K562 (cell line): ENCODE data around the gene STT3A. TPM values are rescaled to one million over a fixed set of nuclear protein-coding genes. Genes with fewer than 3 reads are reported as not detected.

Source experiments
- CHD2 ChIP-seq: IDR thresholded peaks from 2 replicates; pipeline ENCODE4 v1.6.1; 2011; ENCODE audit warnings: low read depth, low read length
- CSDE1 ChIP-seq, 2 experiments: fragments of 450-650 bp; IDR thresholded peaks; 2 replicates each; pipeline ENCODE4 v1.6.1; 2016; ENCODE audit warnings: mild to moderate bottlenecking in 1 of 2
- ERF ChIP-seq: fragments of 450-650 bp; formaldehyde crosslinking; IDR thresholded peaks from 2 replicates; pipeline ENCODE4 v1.4.0; 2020; ENCODE audit warnings: mild to moderate bottlenecking, mixed read lengths
- HDAC8 ChIP-seq: fragments of 450-650 bp; IDR thresholded peaks from 2 replicates; pipeline ENCODE4 v1.6.1; 2016; ENCODE audit warnings: mild to moderate bottlenecking, missing genetic modification characterization, moderate library complexity, missing compliant biosample characterization
- KDM5B ChIP-seq: fragments of 200-600 bp; sonication (generic); IDR thresholded peaks from 2 replicates; pipeline ENCODE4 v1.6.1; 2012; ENCODE audit warnings: low read depth, mild to moderate bottlenecking, moderate library complexity, low read length, control low read depth, inconsistent platforms; ENCODE audit not compliant: insufficient replicate concordance
- MAFK ChIP-seq: IDR thresholded peaks from 2 replicates; pipeline ENCODE4 v1.6.1; 2011; ENCODE audit warnings: low read length, improper control_type of control experiment
- MECOM ChIP-seq: fragments of 250-450 bp; sonication (Bioruptor Pico); IDR thresholded peaks from 2 replicates; pipeline ENCODE4 v1.8.0; 2022; ENCODE audit warnings: inconsistent platforms
- NFE2L1 ChIP-seq: fragments of 450-650 bp; IDR thresholded peaks from 2 replicates; pipeline ENCODE4 v1.6.1; 2016; ENCODE audit warnings: missing genetic modification characterization, low read depth, mild to moderate bottlenecking, missing compliant biosample characterization, moderate library complexity, borderline replicate concordance
- NFIC ChIP-seq: fragments of 450-650 bp; IDR thresholded peaks from 2 replicates; pipeline ENCODE4 v1.6.1; 2017; ENCODE audit warnings: mild to moderate bottlenecking, inconsistent platforms
- OTX1 ChIP-seq: fragments of 450-650 bp; formaldehyde crosslinking; IDR thresholded peaks from 2 replicates; pipeline ENCODE4 v1.4.0; 2022; ENCODE audit warnings: mild to moderate bottlenecking
- PBX2 ChIP-seq, 2 experiments: IDR thresholded peaks in 1 of 2; conservative IDR thresholded peaks in 1 of 2; 2 replicates each; pipeline ENCODE4 v1.6.1; 2016; ENCODE audit warnings: low read depth in 2 of 2, mild to moderate bottlenecking in 1 of 2, missing compliant biosample characterization in 1 of 2, missing genetic modification characterization in 1 of 2, moderate library complexity in 1 of 2
- TAF9B ChIP-seq: fragments of 450-650 bp; IDR thresholded peaks from 2 replicates; pipeline ENCODE4 v1.6.1; 2018; ENCODE audit warnings: mild to moderate bottlenecking; ENCODE audit not compliant: partially characterized antibody
- TBL1XR1 ChIP-seq, 2 experiments: IDR thresholded peaks; 2 replicates each; pipeline ENCODE4 v1.6.1; 2012; ENCODE audit warnings: improper control_type of control experiment in 2 of 2, low read length in 2 of 2, mild to moderate bottlenecking in 1 of 2
- TCF7 ChIP-seq: sonication (generic); IDR thresholded peaks from 2 replicates; pipeline ENCODE4 v1.6.1; 2016; ENCODE audit warnings: antibody characterized with exemption, borderline replicate concordance
- THAP7 ChIP-seq: fragments of 250-450 bp; sonication (Bioruptor Pico); IDR thresholded peaks from 2 replicates; pipeline ENCODE4 v1.5.0; 2021
- TSHZ1 ChIP-seq: fragments of 250-450 bp; sonication (Bioruptor Pico); IDR thresholded peaks from 2 replicates; pipeline ENCODE4 v1.4.0; 2020; ENCODE audit warnings: mild to moderate bottlenecking, moderate library complexity
- USF2 ChIP-seq: sonication (generic); formaldehyde crosslinking; IDR thresholded peaks from 2 replicates; pipeline ENCODE4 v1.5.0; 2020; ENCODE audit warnings: missing genetic modification reagents
- ZBTB5 ChIP-seq: fragments of 450-650 bp; IDR thresholded peaks from 2 replicates; pipeline ENCODE4 v1.6.1; 2017; ENCODE audit warnings: antibody characterized with exemption
- polyA plus RNA-seq, 8 experiments: library from polyadenylated mRNA; depleted of rRNA in 4 of 8; stranded (reverse) in 5 of 8; unstranded in 3 of 8; fragments of >200 nt; fragmentation: Nextera tagmentation in 2 of 8; fragmentation: Illumina TruSeq in 1 of 8; extraction: Ambion mirVana in 2 of 8; extraction: Trizol in 1 of 8; gene quantifications; 2 replicates each; pipeline versions ENCODE4 v1.2.1 to v1.2.3, GENCODE V29; 2011 to 2014; ENCODE audit warnings: inconsistent platforms in 1 of 8, missing spikeins in 1 of 8
- total RNA-seq, 7 experiments: library from RNA; depleted of rRNA in 6 of 7; stranded (reverse); fragments of >200 nt in 6 of 7; fragmentation: Illumina TruSeq in 2 of 7; extraction: Trizol in 2 of 7; gene quantifications; 2 replicates each; pipeline versions ENCODE4 v1.2.1 to v1.2.3, GENCODE V29; 2011 to 2021; ENCODE audit warnings: low replicate concordance in 1 of 7

Gene STT3A
- total and polyA plus RNA-seq, 9 of the 15 experiments (the other 6 are each of a cell fraction or from before 2014, with no cell fraction given): 70.7 to 330 (median 192) TPM

- TF ChIP-seq THAP7 (CRISPR knock-in tag): no peak
- no peak for TF ChIP-seq TCF7
- TF ChIP-seq TAF9B: peak; percentile 49
- TF ChIP-seq NFIC: peak; percentile 61; the same call in 1 of the 2 replicates
- no peak for TF ChIP-seq CHD2
- TF ChIP-seq OTX1 (CRISPR knock-in tag): no peak
- peak; percentile 31 for TF ChIP-seq KDM5B
- TF ChIP-seq ZBTB5: no peak
- TF ChIP-seq CSDE1 (IDR thresholded peaks at IDR 0.05): no peak
- 0 out of 2 replicates have a peak, but pooled peaks have one; percentile 56 for TF ChIP-seq TSHZ1
- peak; percentile 54 for TF ChIP-seq USF2 (CRISPR knock-in tag)
- peak in 1 of 2 experiments; percentile 68; a peak in 1 of 4 replicates for TF ChIP-seq TBL1XR1 (IDR thresholded peaks at IDR 0.05; ENCODE audit: low read length in 2 of 2)
- TF ChIP-seq NFE2L1 (tag): no peak
- TF ChIP-seq PBX2 (CRISPR knock-in tag; IDR thresholded peaks at IDR 0.05; ENCODE audit: low read depth): no peak
- peak; percentile 58; the same call in 1 of the 2 replicates for TF ChIP-seq PBX2 (tag; conservative IDR thresholded peaks at IDR 0.05; ENCODE audit: low read depth)
- TF ChIP-seq MAFK: no peak
- TF ChIP-seq HDAC8 (tag): peak; percentile 81; the same call in 1 of the 2 replicates
- peak; percentile 74; the same call in 1 of the 2 replicates for TF ChIP-seq ERF (CRISPR knock-in tag)
- TF ChIP-seq MECOM (CRISPR knock-in tag): no peak
Measured at GRCh38 chr11:125551835-125552342, 40.8 kb upstream of the STT3A start (continued).
